GM12878 (cell line): ENCODE results near the gene MAFG. TPM values are rescaled to one million over a fixed set of nuclear protein-coding genes. Genes with fewer than 3 reads are reported as not detected.

ENCODE experiments used
- ATAC-seq: fragments of 200-7000 bp; cut with Tn5 transposase; 3 replicates; pipeline ENCODE4 v1.9.1; 2020; ENCODE audit warnings: mild to moderate bottlenecking, moderate library complexity
- BruUV-seq: library from RNA; stranded (reverse); fragments of 400-500 nt; replicated peaks from 2 replicates; lab custom pipeline; 2021; lab: Mats Ljungman, UMichigan
- CTCF ChIA-PET: fragments of 300-600 bp; sonication (Branson Sonifier 250); formaldehyde crosslinking; extraction: SDS; loops from one replicate; lab custom pipeline; 2021; ENCODE audit warnings: inconsistent platforms; lab: Yijun Ruan, JAX
- POLR2A ChIA-PET: fragments of 350-600 bp; formaldehyde crosslinking; extraction: SDS; loops from one replicate; lab custom pipeline; 2021; ENCODE audit warnings: inconsistent platforms; lab: Charles Lee
- RAD21 ChIA-PET: fragments of 300-600 bp; sonication (Branson Sonifier 250); formaldehyde crosslinking; loops from one replicate; lab custom pipeline; 2023; ENCODE audit warnings: antibody characterized with exemption; ENCODE audit not compliant: unreplicated experiment; lab: Charles Lee
- SMC1A ChIA-PET: fragments of 300-600 bp; sonication (Branson Sonifier 250); formaldehyde crosslinking; loops from one replicate; lab custom pipeline; 2023; ENCODE audit not compliant: unreplicated experiment, uncharacterized antibody; lab: Charles Lee
- DNase-seq: peaks from one replicate; pipeline ENCODE4 v3.0.0-alpha.2; 2011; ENCODE audit warnings: low read depth, low spot score
- FAIRE-seq: peaks from 3 replicates; lab custom pipeline; 2011; peaks lifted over from hg19 to GRCh38; lab: Jason Lieb, UNC
- H2AFZ ChIP-seq: 2 replicates; pipeline ENCODE4 v1.6.0; 2011; ENCODE audit warnings: low read depth, low read length, control low read depth; ENCODE audit not compliant: control insufficient read depth
- H3K27ac ChIP-seq: 2 replicates; pipeline ENCODE4 v1.5.1; 2011; ENCODE audit warnings: control low read depth; ENCODE audit not compliant: control insufficient read depth, insufficient read depth
- H3K27me3 ChIP-seq, 2 experiments: replicated peaks in 1 of 2; 2 replicates each; pipeline versions ENCODE4 v1.6.0 to v1.6.1; 2011; ENCODE audit warnings: low read length in 1 of 2; ENCODE audit not compliant: control insufficient read depth in 2 of 2, insufficient read depth in 2 of 2
- H3K36me3 ChIP-seq, 2 experiments: 2 replicates each; pipeline ENCODE4 v1.5.1; 2011; ENCODE audit warnings: low read length in 1 of 2; ENCODE audit not compliant: control insufficient read depth in 2 of 2, insufficient read depth in 2 of 2
- H3K4me1 ChIP-seq: 2 replicates; pipeline ENCODE4 v1.6.1; 2011; ENCODE audit warnings: mild to moderate bottlenecking, low read length, moderate library complexity, mixed read lengths; ENCODE audit not compliant: control insufficient read depth, insufficient read depth
- H3K4me2 ChIP-seq: 2 replicates; pipeline ENCODE4 v1.6.0; 2011; ENCODE audit warnings: control low read depth; ENCODE audit not compliant: control insufficient read depth, insufficient read depth
- H3K4me3 ChIP-seq: fragments of 200-600 bp; sonication (generic); 2 replicates; pipeline ENCODE4 v1.5.1; 2016
- H3K79me2 ChIP-seq: 2 replicates; pipeline ENCODE4 v1.6.0; 2011; ENCODE audit warnings: low read length; ENCODE audit not compliant: control insufficient read depth, insufficient read depth
- H3K9ac ChIP-seq: 2 replicates; pipeline ENCODE4 v1.8.0; 2011; ENCODE audit warnings: low read length, control low read depth, mixed read lengths; ENCODE audit not compliant: control insufficient read depth, insufficient read depth
- H3K9me3 ChIP-seq: replicated peaks from 3 replicates; pipeline ENCODE4 v1.5.1; 2011; ENCODE audit warnings: mild to moderate bottlenecking, low read length; ENCODE audit not compliant: control insufficient read depth, insufficient read depth
- H4K20me1 ChIP-seq: 2 replicates; pipeline ENCODE4 v1.6.0; 2011; ENCODE audit not compliant: control insufficient read depth, insufficient read depth
- BCLAF1 ChIP-seq: fragments of 450-650 bp; IDR thresholded peaks from 2 replicates; pipeline ENCODE4 v1.6.1; 2017; ENCODE audit warnings: antibody characterized with exemption, mild to moderate bottlenecking, moderate library complexity
- BMI1 ChIP-seq: fragments of 450-650 bp; IDR thresholded peaks from 2 replicates; pipeline ENCODE4 v1.6.1; 2016; ENCODE audit warnings: mild to moderate bottlenecking, moderate library complexity, borderline replicate concordance
- CHD4 ChIP-seq: fragments of 200-600 bp; sonication (generic); IDR thresholded peaks from 2 replicates; pipeline ENCODE4 v1.6.1; 2016; ENCODE audit warnings: mild to moderate bottlenecking
- CREM ChIP-seq: IDR thresholded peaks from 2 replicates; pipeline ENCODE4 v1.6.1; 2014; ENCODE audit warnings: antibody characterized with exemption, low read depth
- EP300 ChIP-seq, 2 experiments: fragments of 150-350 bp in 1 of 2; IDR thresholded peaks; 2 replicates each; pipeline ENCODE4 v1.6.1; 2011 to 2012; ENCODE audit warnings: low read depth in 2 of 2, low read length in 2 of 2, borderline replicate concordance in 1 of 2, improper control_type of control experiment in 1 of 2, inconsistent platforms in 1 of 2; ENCODE audit not compliant: control insufficient read depth in 1 of 2
- IRF4 ChIP-seq: IDR thresholded peaks from 2 replicates; pipeline ENCODE4 v1.6.1; 2011; ENCODE audit warnings: low read depth, low read length
- SIN3A ChIP-seq: IDR thresholded peaks from 2 replicates; pipeline ENCODE4 v1.6.1; 2012; ENCODE audit warnings: low read depth, low read length, improper control_type of control experiment
- SMC3 ChIP-seq: IDR thresholded peaks from 2 replicates; pipeline ENCODE4 v1.6.1; 2011; ENCODE audit warnings: low read length, improper control_type of control experiment, borderline replicate concordance
- TBL1XR1 ChIP-seq: IDR thresholded peaks from 2 replicates; pipeline ENCODE4 v1.6.1; 2012; ENCODE audit warnings: low read depth, low read length, improper control_type of control experiment
- ZNF274 ChIP-seq: IDR thresholded peaks from one replicate; pipeline ENCODE4 v1.8.0; 2011; ENCODE audit not compliant: insufficient read length, insufficient read depth
- WGBS: methylation state at CpG from one replicate; pipeline ENCODE4 v1.1.6; 2016; ENCODE audit warnings: low lambda C conversion rate; ENCODE audit not compliant: insufficient replicate concordance, insufficient coverage; ENCODE audit errors: missing lambda C conversion rate; 5-methylcytosine and 5-hydroxymethylcytosine counted together
- in situ Hi-C: fragments of 300-500 bp; cut with MboI; formaldehyde crosslinking; loops from 9 replicates; pipeline ENCODE4 v1.14.3; 2018; ENCODE audit warnings: mixed read lengths
- intact Hi-C: fragments of 100-400 bp; cut with micrococcal nuclease; formaldehyde crosslinking; loops from one replicate; pipeline ENCODE4 v1.14.2; 2022; ENCODE audit not compliant: unreplicated experiment
- polyA plus RNA-seq, 11 experiments: library from polyadenylated mRNA; depleted of rRNA in 4 of 11; unstranded in 6 of 11; stranded (reverse) in 5 of 11; fragments of >200 nt; fragmentation: Nextera tagmentation in 4 of 11; fragmentation: Illumina TruSeq in 1 of 11; extraction: Ambion mirVana in 4 of 11; extraction: Trizol in 1 of 11; gene quantifications; 1 replicate in 1 of 11; 2 replicates in 10 of 11; pipeline versions ENCODE4 v1.2.1 to v1.2.3, GENCODE V29; 2011 to 2016; ENCODE audit warnings: inconsistent platforms in 2 of 11, missing spikeins in 2 of 11, low read depth in 1 of 11
- total RNA-seq, 4 experiments: library from RNA; depleted of rRNA in 3 of 4; stranded (reverse); fragments of >200 nt in 3 of 4; fragmentation: Illumina TruSeq in 1 of 4; extraction: Trizol in 1 of 4; gene quantifications; 2 replicates each; pipeline versions ENCODE4 v1.2.1 to v1.2.3, GENCODE V29; 2013 to 2021
- TF ChIP-seq, protein P1 (sequence below): fragments of 450-650 bp; IDR thresholded peaks from 2 replicates; pipeline ENCODE4 v1.6.1; 2018; ENCODE audit warnings: mild to moderate bottlenecking, low read depth, moderate library complexity; ENCODE audit not compliant: partially characterized antibody
- TF ChIP-seq, protein P2 (sequence below): IDR thresholded peaks from 2 replicates; pipeline ENCODE4 v1.6.1; 2011; ENCODE audit warnings: mild to moderate bottlenecking, low read depth, low read length, moderate library complexity; ENCODE audit not compliant: insufficient replicate concordance
- TF ChIP-seq, protein P3 (sequence below): fragments of 450-650 bp; formaldehyde crosslinking; IDR thresholded peaks from 2 replicates; pipeline ENCODE4 v1.4.0; 2022; ENCODE audit warnings: mild to moderate bottlenecking, moderate library complexity

Gene MAFG
- total and polyA plus RNA-seq, 10 of the 15 experiments (the other 5 are each of a cell fraction or from before 2014, with no cell fraction given): 0.48 to 20.1 (median 7.6) TPM

DNA sequence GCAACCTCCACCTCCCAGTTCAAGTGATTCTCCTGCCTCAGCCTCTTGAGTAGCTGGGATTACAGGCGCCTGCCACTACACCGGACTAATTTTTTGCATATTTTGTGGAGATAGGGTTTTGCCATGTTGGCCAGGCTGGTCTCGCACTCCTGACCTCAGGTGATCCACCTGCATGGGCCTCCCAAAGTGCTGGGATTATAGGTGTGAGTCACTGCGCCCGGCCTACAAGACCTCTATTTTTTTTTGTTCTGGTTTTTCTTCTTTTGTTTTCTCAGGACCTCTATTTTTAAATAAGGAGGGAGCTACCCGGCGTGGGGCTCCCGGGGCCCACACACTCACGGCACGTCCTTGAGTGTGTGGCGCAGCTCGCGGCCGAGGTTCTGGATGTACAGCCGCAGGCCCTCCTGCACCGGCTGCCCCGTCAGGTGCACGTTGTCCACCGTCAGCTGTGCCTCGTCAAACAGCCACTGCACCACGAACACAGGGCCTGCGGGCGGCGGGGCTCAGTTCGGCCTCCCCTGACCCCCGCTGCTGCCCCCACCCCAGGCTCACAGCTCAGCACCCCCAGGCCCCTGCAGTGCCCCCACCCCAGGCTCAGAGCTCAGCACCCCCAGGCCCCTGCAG is 27.6 kb upstream of the MAFG start:
- CTCF ChIA-PET: interaction anchor here (1.0 to 1.4 kb wide), 4 partner anchors 10 to 83 kb away, joined by 3 to 4 read pairs (median 4); no protein-coding TSS in a partner anchor
- WGBS: 69% methylated on average over 26 of the region's 26 CpGs
- ATAC-seq (no peak), FAIRE-seq (no peak), DNase-seq (no peak)
- Histone ChIP-seq H3K27ac (no peak overlapping the region), H3K4me2 (no peak overlapping the region), H4K20me1 (no peaks in the 10 kb centered on the region), H3K27me3 (peaks cover 3 to 10% of the 10 kb centered on the region in 2 experiments), H3K9me3 (no peaks in the 10 kb centered on the region), H3K36me3 (no peaks in the 10 kb centered on the region), H3K79me2 (no peaks in the 10 kb centered on the region), H3K4me3 (no peak overlapping the region), H3K4me1 (no peaks in the 10 kb centered on the region), H3K9ac (no peak overlapping the region), H2AFZ (no peak overlapping the region)
- SMC1A ChIA-PET: interaction anchor here (1.1 kb wide), 1 partner anchor 66 kb away, joined by 3 read pairs; no protein-coding TSS in a partner anchor
- POLR2A ChIA-PET: interaction anchor here (0.6 to 1.0 kb wide), 3 partner anchors 12 to 231 kb away, joined by 4 to 5 read pairs (median 4); partner anchors contain the start of genes CENPX and LRRC45
- RAD21 ChIA-PET: interaction anchor here (0.9 to 1.7 kb wide), 2 partner anchors 65 to 86 kb away, joined by 3 to 4 read pairs; no protein-coding TSS in a partner anchor
- intact Hi-C loops: no loop called here
- in situ Hi-C loops: no loop called here
- no TSS peak for BruUV-seq
- TF ChIP-seq SIN3A (no peak), IRF4 (no peak), BMI1 (no peak), SMC3 (no peak), ZNF274 (no peak), CREM (no peak), BCLAF1 (no peak), CHD4 (no peak), TBL1XR1 (no peak), EP300 (IDR thresholded peaks at IDR 0.05; ENCODE audit: borderline replicate concordance in 1 of 2, control insufficient read depth in 1 of 2, low read depth in 2 of 2, low read length in 2 of 2) (no peak)
- TF ChIP-seq, protein P1, sequence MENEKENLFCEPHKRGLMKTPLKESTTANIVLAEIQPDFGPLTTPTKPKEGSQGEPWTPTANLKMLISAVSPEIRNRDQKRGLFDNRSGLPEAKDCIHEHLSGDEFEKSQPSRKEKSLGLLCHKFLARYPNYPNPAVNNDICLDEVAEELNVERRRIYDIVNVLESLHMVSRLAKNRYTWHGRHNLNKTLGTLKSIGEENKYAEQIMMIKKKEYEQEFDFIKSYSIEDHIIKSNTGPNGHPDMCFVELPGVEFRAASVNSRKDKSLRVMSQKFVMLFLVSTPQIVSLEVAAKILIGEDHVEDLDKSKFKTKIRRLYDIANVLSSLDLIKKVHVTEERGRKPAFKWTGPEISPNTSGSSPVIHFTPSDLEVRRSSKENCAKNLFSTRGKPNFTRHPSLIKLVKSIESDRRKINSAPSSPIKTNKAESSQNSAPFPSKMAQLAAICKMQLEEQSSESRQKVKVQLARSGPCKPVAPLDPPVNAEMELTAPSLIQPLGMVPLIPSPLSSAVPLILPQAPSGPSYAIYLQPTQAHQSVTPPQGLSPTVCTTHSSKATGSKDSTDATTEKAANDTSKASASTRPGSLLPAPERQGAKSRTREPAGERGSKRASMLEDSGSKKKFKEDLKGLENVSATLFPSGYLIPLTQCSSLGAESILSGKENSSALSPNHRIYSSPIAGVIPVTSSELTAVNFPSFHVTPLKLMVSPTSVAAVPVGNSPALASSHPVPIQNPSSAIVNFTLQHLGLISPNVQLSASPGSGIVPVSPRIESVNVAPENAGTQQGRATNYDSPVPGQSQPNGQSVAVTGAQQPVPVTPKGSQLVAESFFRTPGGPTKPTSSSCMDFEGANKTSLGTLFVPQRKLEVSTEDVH: no peak
- TF ChIP-seq, protein P2, sequence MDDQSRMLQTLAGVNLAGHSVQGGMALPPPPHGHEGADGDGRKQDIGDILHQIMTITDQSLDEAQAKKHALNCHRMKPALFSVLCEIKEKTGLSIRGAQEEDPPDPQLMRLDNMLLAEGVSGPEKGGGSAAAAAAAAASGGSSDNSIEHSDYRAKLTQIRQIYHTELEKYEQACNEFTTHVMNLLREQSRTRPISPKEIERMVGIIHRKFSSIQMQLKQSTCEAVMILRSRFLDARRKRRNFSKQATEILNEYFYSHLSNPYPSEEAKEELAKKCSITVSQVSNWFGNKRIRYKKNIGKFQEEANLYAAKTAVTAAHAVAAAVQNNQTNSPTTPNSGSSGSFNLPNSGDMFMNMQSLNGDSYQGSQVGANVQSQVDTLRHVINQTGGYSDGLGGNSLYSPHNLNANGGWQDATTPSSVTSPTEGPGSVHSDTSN: no peak
- TF ChIP-seq, protein P3, sequence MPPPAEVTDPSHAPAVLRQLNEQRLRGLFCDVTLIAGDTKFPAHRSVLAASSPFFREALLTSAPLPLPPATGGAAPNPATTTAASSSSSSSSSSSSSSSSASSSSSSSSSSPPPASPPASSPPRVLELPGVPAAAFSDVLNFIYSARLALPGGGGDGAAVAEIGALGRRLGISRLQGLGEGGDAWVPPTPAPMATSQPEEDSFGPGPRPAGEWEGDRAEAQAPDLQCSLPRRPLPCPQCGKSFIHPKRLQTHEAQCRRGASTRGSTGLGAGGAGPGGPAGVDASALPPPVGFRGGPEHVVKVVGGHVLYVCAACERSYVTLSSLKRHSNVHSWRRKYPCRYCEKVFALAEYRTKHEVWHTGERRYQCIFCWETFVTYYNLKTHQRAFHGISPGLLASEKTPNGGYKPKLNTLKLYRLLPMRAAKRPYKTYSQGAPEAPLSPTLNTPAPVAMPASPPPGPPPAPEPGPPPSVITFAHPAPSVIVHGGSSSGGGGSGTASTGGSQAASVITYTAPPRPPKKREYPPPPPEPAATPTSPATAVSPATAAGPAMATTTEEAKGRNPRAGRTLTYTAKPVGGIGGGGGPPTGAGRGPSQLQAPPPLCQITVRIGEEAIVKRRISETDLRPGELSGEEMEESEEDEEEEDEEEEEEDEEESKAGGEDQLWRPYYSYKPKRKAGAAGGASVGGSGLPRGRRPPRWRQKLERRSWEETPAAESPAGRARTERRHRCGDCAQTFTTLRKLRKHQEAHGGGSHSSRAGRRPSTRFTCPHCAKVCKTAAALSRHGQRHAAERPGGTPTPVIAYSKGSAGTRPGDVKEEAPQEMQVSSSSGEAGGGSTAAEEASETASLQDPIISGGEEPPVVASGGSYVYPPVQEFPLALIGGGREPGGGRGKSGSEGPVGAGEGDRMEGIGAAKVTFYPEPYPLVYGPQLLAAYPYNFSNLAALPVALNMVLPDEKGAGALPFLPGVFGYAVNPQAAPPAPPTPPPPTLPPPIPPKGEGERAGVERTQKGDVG (CRISPR knock-in tag): no peak
